HepG2 (cell line): ENCODE results near the gene CD7. TPM values are rescaled to one million over a fixed set of nuclear protein-coding genes. Genes with fewer than 3 reads are reported as not detected.

Experiments
- BRCA1 ChIP-seq: sonication (generic); formaldehyde crosslinking; IDR thresholded peaks from 2 replicates; pipeline ENCODE4 v1.4.0; 2020; ENCODE audit warnings: missing genetic modification reagents
- DDIT3 ChIP-seq: sonication (generic); formaldehyde crosslinking; IDR thresholded peaks from 2 replicates; pipeline ENCODE4 v1.4.0; 2020; ENCODE audit warnings: mild to moderate bottlenecking, missing genetic modification reagents
- EHMT2 ChIP-seq: fragments of 200-600 bp; sonication (generic); IDR thresholded peaks from 2 replicates; pipeline ENCODE4 v1.7.0; 2017; ENCODE audit warnings: antibody characterized with exemption, low read depth, low read length, borderline replicate concordance
- GLI4 ChIP-seq: sonication (generic); formaldehyde crosslinking; IDR thresholded peaks from 2 replicates; pipeline ENCODE4 v1.5.1; 2020; ENCODE audit warnings: missing genetic modification reagents, mild to moderate bottlenecking, moderate library complexity, borderline replicate concordance
- KDM2A ChIP-seq: sonication (generic); formaldehyde crosslinking; IDR thresholded peaks from 2 replicates; pipeline ENCODE4 v1.4.0; 2020; ENCODE audit warnings: low read depth, missing genetic modification reagents, borderline replicate concordance
- PBX2 ChIP-seq: IDR thresholded peaks from 2 replicates; pipeline ENCODE4 v1.6.1; 2016; ENCODE audit warnings: control low read depth
- PCBP1 ChIP-seq: fragments of 200-400 bp; formaldehyde crosslinking; IDR thresholded peaks from 2 replicates; pipeline ENCODE4 v1.6.1; 2017; ENCODE audit warnings: mild to moderate bottlenecking, low read depth, low read length, borderline replicate concordance
- PITX1 ChIP-seq: sonication (generic); formaldehyde crosslinking; IDR thresholded peaks from 2 replicates; pipeline ENCODE4 v1.5.1; 2020; ENCODE audit warnings: mild to moderate bottlenecking, missing genetic modification reagents
- PREB ChIP-seq: sonication (generic); formaldehyde crosslinking; IDR thresholded peaks from 2 replicates; pipeline ENCODE4 v1.4.0; 2020; ENCODE audit warnings: missing genetic modification reagents
- RARA ChIP-seq: IDR thresholded peaks from 2 replicates; pipeline ENCODE4 v1.6.1; 2016; ENCODE audit warnings: missing genetic modification reagents, missing compliant biosample characterization
- SAFB2 ChIP-seq: sonication (generic); formaldehyde crosslinking; IDR thresholded peaks from 2 replicates; pipeline ENCODE4 v1.5.1; 2020; ENCODE audit warnings: missing genetic modification reagents, low read depth, mild to moderate bottlenecking, borderline replicate concordance
- SOX5 ChIP-seq: IDR thresholded peaks from 2 replicates; pipeline ENCODE4 v1.6.1; 2016; ENCODE audit warnings: borderline replicate concordance
- SP2 ChIP-seq: sonication (generic); formaldehyde crosslinking; IDR thresholded peaks from 2 replicates; pipeline ENCODE4 v1.5.1; 2020; ENCODE audit warnings: mild to moderate bottlenecking, missing genetic modification reagents
- TAF1 ChIP-seq: sonication (generic); formaldehyde crosslinking; IDR thresholded peaks from 2 replicates; pipeline ENCODE4 v1.4.0; 2020; ENCODE audit warnings: missing genetic modification reagents
- ZMAT3 ChIP-seq: sonication (generic); formaldehyde crosslinking; conservative IDR thresholded peaks from 2 replicates; pipeline ENCODE4 v1.7.0; 2021; ENCODE audit warnings: missing genetic modification reagents
- ZMYM4 ChIP-seq: sonication (generic); formaldehyde crosslinking; IDR thresholded peaks from 2 replicates; pipeline ENCODE4 v1.8.1; 2023; ENCODE audit warnings: mild to moderate bottlenecking, missing genetic modification reagents
- ZNF251 ChIP-seq: sonication (generic); formaldehyde crosslinking; IDR thresholded peaks from 2 replicates; pipeline ENCODE4 v1.9.0; 2021; ENCODE audit warnings: mild to moderate bottlenecking, missing genetic modification reagents
- ZNF256 ChIP-seq: sonication (generic); formaldehyde crosslinking; conservative IDR thresholded peaks from 2 replicates; pipeline ENCODE4 v1.4.0; 2020; ENCODE audit warnings: missing genetic modification reagents
- ZNF562 ChIP-seq: sonication (generic); formaldehyde crosslinking; IDR thresholded peaks from 2 replicates; pipeline ENCODE4 v1.8.0; 2022; ENCODE audit warnings: missing genetic modification reagents, borderline replicate concordance
- ZNF777 ChIP-seq: sonication (generic); formaldehyde crosslinking; IDR thresholded peaks from 2 replicates; pipeline ENCODE4 v1.4.0; 2020; ENCODE audit warnings: missing genetic modification reagents
- ZNF788 ChIP-seq: sonication (generic); formaldehyde crosslinking; IDR thresholded peaks from 2 replicates; pipeline ENCODE4 v1.5.0; 2020; ENCODE audit warnings: mild to moderate bottlenecking, missing genetic modification reagents, borderline replicate concordance
- polyA plus RNA-seq, 8 experiments: library from polyadenylated mRNA; depleted of rRNA in 3 of 8; stranded (reverse) in 7 of 8; unstranded in 1 of 8; fragments of >200 nt; fragmentation: Illumina TruSeq in 4 of 8; extraction: Trizol in 4 of 8; gene quantifications; 2 replicates each; pipeline versions ENCODE4 v1.2.1 to v1.2.3, GENCODE V29; 2011 to 2016; ENCODE audit warnings: low read depth in 4 of 8, missing spikeins in 1 of 8, mixed read lengths in 1 of 8; ENCODE audit not compliant: insufficient read depth in 1 of 8
- total RNA-seq, 5 experiments: library from RNA; depleted of rRNA; stranded (reverse); fragments of >200 nt; fragmentation: Illumina TruSeq; extraction: Trizol; gene quantifications; 2 replicates each; pipeline ENCODE4 v1.2.3, GENCODE V29; 2016; ENCODE audit warnings: low read depth in 1 of 5
- TF ChIP-seq, protein P1 (sequence below): sonication (generic); formaldehyde crosslinking; IDR thresholded peaks from 2 replicates; pipeline ENCODE4 v1.4.0; 2020; ENCODE audit warnings: mild to moderate bottlenecking, missing genetic modification reagents
- TF ChIP-seq, protein P2 (sequence below): IDR thresholded peaks from 2 replicates; pipeline ENCODE4 v1.6.1; 2018; ENCODE audit warnings: missing genetic modification reagents
- TF ChIP-seq, protein P3 (sequence below): sonication (generic); formaldehyde crosslinking; IDR thresholded peaks from 2 replicates; pipeline ENCODE4 v1.8.0; 2022; ENCODE audit warnings: low read depth, missing genetic modification reagents

CD7 gene
- total and polyA plus RNA-seq, 2 of the 13 experiments (the other 11 are each of a cell fraction or from before 2014, with no cell fraction given): 67.6 to 76.4 TPM

GRCh38 chr17:82309656-82310570 is 7.5 kb downstream of the CD7 start (continued):
- TF ChIP-seq EHMT2 (no peak), ZNF251 (no peak), SAFB2 (CRISPR knock-in tag) (no peak), PREB (no peak), DDIT3 (no peak), GLI4 (CRISPR knock-in tag) (no peak), ZNF777 (CRISPR knock-in tag) (no peak), PCBP1 (no peak), BRCA1 (CRISPR knock-in tag) (no peak), PBX2 (CRISPR knock-in tag) (no peak), ZNF788 (CRISPR knock-in tag) (no peak; the same call in 1 of the 2 replicates), ZMYM4 (CRISPR knock-in tag) (peak; percentile 61; the same call in 1 of the 2 replicates), TAF1 (CRISPR knock-in tag) (no peak), KDM2A (CRISPR knock-in tag) (no peak), RARA (CRISPR knock-in tag) (peak; percentile 50), PITX1 (CRISPR knock-in tag) (peak; percentile 91), SP2 (CRISPR knock-in tag) (no peak), ZNF562 (CRISPR knock-in tag) (no peak), SOX5 (CRISPR knock-in tag) (peak; percentile 26; the same call in 1 of the 2 replicates), ZMAT3 (CRISPR knock-in tag) (no peak), ZNF256 (no peak)
- TF ChIP-seq, protein P1, sequence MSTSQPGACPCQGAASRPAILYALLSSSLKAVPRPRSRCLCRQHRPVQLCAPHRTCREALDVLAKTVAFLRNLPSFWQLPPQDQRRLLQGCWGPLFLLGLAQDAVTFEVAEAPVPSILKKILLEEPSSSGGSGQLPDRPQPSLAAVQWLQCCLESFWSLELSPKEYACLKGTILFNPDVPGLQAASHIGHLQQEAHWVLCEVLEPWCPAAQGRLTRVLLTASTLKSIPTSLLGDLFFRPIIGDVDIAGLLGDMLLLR (CRISPR knock-in tag): no peak
- TF ChIP-seq, protein P2, sequence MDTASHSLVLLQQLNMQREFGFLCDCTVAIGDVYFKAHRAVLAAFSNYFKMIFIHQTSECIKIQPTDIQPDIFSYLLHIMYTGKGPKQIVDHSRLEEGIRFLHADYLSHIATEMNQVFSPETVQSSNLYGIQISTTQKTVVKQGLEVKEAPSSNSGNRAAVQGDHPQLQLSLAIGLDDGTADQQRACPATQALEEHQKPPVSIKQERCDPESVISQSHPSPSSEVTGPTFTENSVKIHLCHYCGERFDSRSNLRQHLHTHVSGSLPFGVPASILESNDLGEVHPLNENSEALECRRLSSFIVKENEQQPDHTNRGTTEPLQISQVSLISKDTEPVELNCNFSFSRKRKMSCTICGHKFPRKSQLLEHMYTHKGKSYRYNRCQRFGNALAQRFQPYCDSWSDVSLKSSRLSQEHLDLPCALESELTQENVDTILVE (CRISPR knock-in tag): no peak
- TF ChIP-seq, protein P3, sequence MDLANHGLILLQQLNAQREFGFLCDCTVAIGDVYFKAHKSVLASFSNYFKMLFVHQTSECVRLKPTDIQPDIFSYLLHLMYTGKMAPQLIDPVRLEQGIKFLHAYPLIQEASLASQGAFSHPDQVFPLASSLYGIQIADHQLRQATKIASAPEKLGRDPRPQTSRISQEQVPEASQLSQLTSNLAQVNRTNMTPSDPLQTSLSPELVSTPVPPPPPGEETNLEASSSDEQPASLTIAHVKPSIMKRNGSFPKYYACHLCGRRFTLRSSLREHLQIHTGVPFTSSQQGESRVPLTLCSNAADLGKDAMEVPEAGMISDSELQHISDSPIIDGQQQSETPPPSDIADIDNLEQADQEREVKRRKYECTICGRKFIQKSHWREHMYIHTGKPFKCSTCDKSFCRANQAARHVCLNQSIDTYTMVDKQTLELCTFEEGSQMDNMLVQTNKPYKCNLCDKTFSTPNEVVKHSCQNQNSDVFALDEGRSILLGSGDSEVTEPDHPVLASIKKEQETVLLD (CRISPR knock-in tag): no peak; the same call in 1 of the 2 replicates
